ENCODE results near the gene BEST4. TPM values are rescaled to one million over a fixed set of nuclear protein-coding genes. Genes with fewer than 3 reads are reported as not detected.

The BEST4 gene
- total RNA-seq, 4 donors from 2014 or later, result 0.32 TPM; not detected in 3

GRCh38 chr1:44790968-44791801 is 3.2 kb upstream of the BEST4 start:
- H3K4me3 ChIP-seq, result no peak overlapping the region
- no peaks in the 10 kb centered on the region for H3K27me3 ChIP-seq
- no peaks in the 10 kb centered on the region for H3K9me3 ChIP-seq
- DNase-seq (no peak), ATAC-seq (no peak)
- TF ChIP-seq CTCF (IDR thresholded peaks at IDR 0.05 in 4 of 5, conservative IDR thresholded peaks at IDR 0.05 in 1 of 5), result no peak
- TF ChIP-seq POLR2A (IDR thresholded peaks at IDR 0.05), result no peak
- H3K4me1 ChIP-seq, result peaks cover 0 to 5% of the 10 kb centered on the region in 2 donors
- intact Hi-C loops (cut with DNase I; ENCODE audit: low total_unique reads), result no loop called here
- in situ Hi-C loops (cut with MboI; ENCODE audit: low sequenced_read_pairs in 4 of 4), result loop anchor here in 1 of 4 donors (25.0 kb wide), 2 partner anchors 196 to 721 kb away; partner anchors contain the start of genes CCDC163, EIF2B3, MMACHC and PRDX1
- H3K36me3 ChIP-seq, result no peaks in the 10 kb centered on the region
- no peak overlapping the region for H3K27ac ChIP-seq

GRCh38 chr1:44787506-44787905 is 464 bp downstream of the BEST4 start:
- no peak for DNase-seq
- peaks cover 19 to 28% of the 10 kb centered on the region in 2 donors for H3K4me1 ChIP-seq
- no peaks in the 10 kb centered on the region for H3K36me3 ChIP-seq
- intact Hi-C loops (cut with DNase I; ENCODE audit: low total_unique reads), result loop anchor here (5.0 kb wide), 3 partner anchors 35 to 225 kb away; partner anchors contain the start of genes HECTD3 and UROD
- TF ChIP-seq CTCF (IDR thresholded peaks at IDR 0.05 in 4 of 5, conservative IDR thresholded peaks at IDR 0.05 in 1 of 5), result no peak
- TF ChIP-seq POLR2A (IDR thresholded peaks at IDR 0.05), result no peak
- no peak overlapping the region for H3K4me3 ChIP-seq
- no peaks in the 10 kb centered on the region for H3K27me3 ChIP-seq
- ATAC-seq, result no peak
- H3K27ac ChIP-seq, result no peak overlapping the region
- H3K9me3 ChIP-seq, result no peaks in the 10 kb centered on the region
- in situ Hi-C loops (cut with MboI; ENCODE audit: low sequenced_read_pairs in 4 of 4), result loop anchor here in 2 of 4 donors (10.0 to 25.0 kb wide), 3 partner anchors 47 to 725 kb away; partner anchors contain the start of genes CCDC163 (in 1 of the 2), EIF2B3 (in 1 of the 2), MMACHC (in 1 of the 2) and PRDX1 (in 1 of the 2)

GRCh38 chr1:44786841-44787426 is 1.0 kb downstream of the BEST4 start:
- DNase-seq (no peak), ATAC-seq (no peak)
- Histone ChIP-seq H3K36me3 (no peaks in the 10 kb centered on the region), H3K4me1 (peaks cover 19 to 28% of the 10 kb centered on the region in 2 donors), H3K27ac (peak overlapping the region; percentile 44 to 64 (median 55)), H3K4me3 (no peak overlapping the region), H3K9me3 (no peaks in the 10 kb centered on the region), H3K27me3 (no peaks in the 10 kb centered on the region)
- intact Hi-C loops (cut with DNase I; ENCODE audit: low total_unique reads), result loop anchor here (5.0 kb wide), 3 partner anchors 35 to 225 kb away; partner anchors contain the start of genes HECTD3 and UROD
- in situ Hi-C loops (cut with MboI; ENCODE audit: low sequenced_read_pairs in 4 of 4), result loop anchor here in 2 of 4 donors (10.0 to 25.0 kb wide), 3 partner anchors 48 to 725 kb away; partner anchors contain the start of genes CCDC163 (in 1 of the 2), EIF2B3 (in 1 of the 2), MMACHC (in 1 of the 2) and PRDX1 (in 1 of the 2)
- TF ChIP-seq POLR2A (IDR thresholded peaks at IDR 0.05), result no peak
- no peak for TF ChIP-seq CTCF (IDR thresholded peaks at IDR 0.05 in 4 of 5, conservative IDR thresholded peaks at IDR 0.05 in 1 of 5)

GRCh38 chr1:44786138-44786840 is 1.7 kb downstream of the BEST4 start:
- peak overlapping the region; percentile 62 to 72 (median 64) for H3K4me3 ChIP-seq
- intact Hi-C loops (cut with DNase I; ENCODE audit: low total_unique reads), result loop anchor here (5.0 kb wide), 3 partner anchors 36 to 226 kb away; partner anchors contain the start of genes HECTD3 and UROD
- in situ Hi-C loops (cut with MboI; ENCODE audit: low sequenced_read_pairs in 4 of 4), result loop anchor here in 2 of 4 donors (10.0 to 25.0 kb wide), 3 partner anchors 49 to 726 kb away; partner anchors contain the start of genes CCDC163 (in 1 of the 2), EIF2B3 (in 1 of the 2), MMACHC (in 1 of the 2) and PRDX1 (in 1 of the 2)
- TF ChIP-seq POLR2A (IDR thresholded peaks at IDR 0.05), result no peak
- peak; percentile 98 to 100 (median 99) for TF ChIP-seq CTCF (IDR thresholded peaks at IDR 0.05 in 4 of 5, conservative IDR thresholded peaks at IDR 0.05 in 1 of 5)
- no peaks in the 10 kb centered on the region for H3K9me3 ChIP-seq
- peak in 1 of 2 donors; percentile 66 for DNase-seq
- no peaks in the 10 kb centered on the region for H3K27me3 ChIP-seq
- H3K36me3 ChIP-seq, result no peaks in the 10 kb centered on the region
- H3K4me1 ChIP-seq, result peaks cover 19 to 28% of the 10 kb centered on the region in 2 donors
- ATAC-seq, result peak; percentile 68 to 87
- peak overlapping the region; percentile 44 to 64 (median 55) for H3K27ac ChIP-seq
